GM10248 (cell line): ENCODE results near the gene GABPB2.

Experiments
- CTCF ChIA-PET: fragments of 300-600 bp; sonication (Branson Sonifier 250); formaldehyde crosslinking; extraction: SDS; loops from one replicate; lab custom pipeline; 2021; ENCODE audit warnings: antibody characterized with exemption; lab: Yijun Ruan, JAX
- POLR2A ChIA-PET: fragments of 350-650 bp; sonication (Branson Sonifier 250); formaldehyde crosslinking; extraction: SDS; loops from one replicate; lab custom pipeline; 2020; ENCODE audit warnings: antibody characterized with exemption; lab: Yijun Ruan, JAX
- DNase-seq: peaks from one replicate; pipeline ENCODE4 v3.0.0; 2012; ENCODE audit errors: extremely low spot score
- CTCF ChIP-seq: IDR thresholded peaks from 2 replicates; pipeline ENCODE4 v1.5.1; 2012; ENCODE audit warnings: mild to moderate bottlenecking, low read depth; ENCODE audit errors: extremely low read depth, missing control alignments, control extremely low read depth

GABPB2 gene

GRCh38 chr1:151146072-151146411 is 75.5 kb downstream of the GABPB2 start:
- DNase-seq: no peak
- no peak for TF ChIP-seq CTCF
- CTCF ChIA-PET: interaction anchor here (4.3 to 7.5 kb wide), 2 partner anchors 10 to 46 kb away, joined by 19 to 56 read pairs; partner anchors contain the start of gene TNFAIP8L2
- POLR2A ChIA-PET: no interaction called here

- DNase-seq: peak; percentile 94
- TF ChIP-seq CTCF: no peak
- ChIA-PET CTCF (interaction anchor here (3.3 to 7.5 kb wide), 3 partner anchors 9 to 46 kb away, joined by 11 to 56 read pairs (median 19); partner anchors contain the start of gene TNFAIP8L2), POLR2A (no interaction called here)
Measured at GRCh38 chr1:151146412-151147131, 76.0 kb downstream of the GABPB2 start, which contains the start of gene SEMA6C. Gene SEMA6C, minus strand, starts transcription at chr1:151146631. Its CDS starts 4,010 bp downstream, at chr1:151142621.

GRCh38 chr1:151147132-151147503 is 76.6 kb downstream of the GABPB2 start:
- ChIA-PET CTCF (interaction anchor here (3.3 to 7.5 kb wide), 2 partner anchors 9 to 12 kb away, joined by 11 to 56 read pairs; partner anchors contain the start of gene TNFAIP8L2), POLR2A (no interaction called here)
- no peak for DNase-seq
- TF ChIP-seq CTCF: no peak

GRCh38 chr1:151147665-151148064 is 77.1 kb downstream of the GABPB2 start:
- DNase-seq: no peak
- ChIA-PET CTCF (interaction anchor here (3.3 to 7.5 kb wide), 2 partner anchors 8 to 13 kb away, joined by 11 to 56 read pairs; partner anchors contain the start of gene TNFAIP8L2), POLR2A (no interaction called here)
- no peak for TF ChIP-seq CTCF

GRCh38 chr1:151156515-151156819 is 85.9 kb downstream of the GABPB2 start, which contains the start of gene TNFAIP8L2:
Gene TNFAIP8L2, plus strand, starts transcription at chr1:151156649. Its CDS starts 2,049 bp downstream, at chr1:151158698.
- CTCF ChIA-PET: interaction anchor here (0.6 to 9.9 kb wide), 39 partner anchors 9 to 183 kb away, joined by 3 to 218 read pairs (median 4); partner anchors contain the start of genes CDC42SE1, GABPB2, LYSMD1 and MLLT11
- peak; percentile 73 for DNase-seq
- POLR2A ChIA-PET: interaction anchor here (0.6 to 0.7 kb wide), 2 partner anchors 9 to 819 kb away, joined by 3 read pairs; partner anchors contain the start of genes LYSMD1 and SCNM1
- TF ChIP-seq CTCF: no peak

GRCh38 chr1:151157067-151157531 is 86.5 kb downstream of the GABPB2 start:
- no peak for TF ChIP-seq CTCF
- ChIA-PET CTCF (interaction anchor here (0.6 to 9.9 kb wide), 39 partner anchors 9 to 183 kb away, joined by 3 to 218 read pairs (median 4); partner anchors contain the start of genes CDC42SE1, GABPB2, LYSMD1 and MLLT11), POLR2A (interaction anchor here (0.7 kb wide), 1 partner anchor 8 kb away, joined by 3 read pairs; the partner anchor contains the start of genes LYSMD1 and SCNM1)
- peak; percentile 47 for DNase-seq
